Ovary (tissue), 1 donor: ENCODE data around the gene STK38L.

ENCODE experiments used
- EP300 ChIP-seq: sonication (generic); formaldehyde crosslinking; IDR thresholded peaks from one replicate; pipeline ENCODE4 v1.6.1; 2017; ENCODE audit warnings: antibody characterized with exemption
- POLR2A ChIP-seq: fragments of 450-650 bp; IDR thresholded peaks from one replicate; pipeline ENCODE4 v1.6.1; 2017; ENCODE audit warnings: antibody characterized with exemption, mild to moderate bottlenecking, moderate library complexity

GRCh38 chr12:27340971-27341370 is 96.9 kb downstream of the STK38L start:
- TF ChIP-seq POLR2A: no peak
- no peak for TF ChIP-seq EP300
